Fibroblast of skin of scalp (primary cell): ENCODE measurements around the gene HS6ST2.

Experiments used
- DNase-seq: peaks from one replicate; pipeline ENCODE4 v3.0.0-alpha.2; 2013

HS6ST2 gene

DNA sequence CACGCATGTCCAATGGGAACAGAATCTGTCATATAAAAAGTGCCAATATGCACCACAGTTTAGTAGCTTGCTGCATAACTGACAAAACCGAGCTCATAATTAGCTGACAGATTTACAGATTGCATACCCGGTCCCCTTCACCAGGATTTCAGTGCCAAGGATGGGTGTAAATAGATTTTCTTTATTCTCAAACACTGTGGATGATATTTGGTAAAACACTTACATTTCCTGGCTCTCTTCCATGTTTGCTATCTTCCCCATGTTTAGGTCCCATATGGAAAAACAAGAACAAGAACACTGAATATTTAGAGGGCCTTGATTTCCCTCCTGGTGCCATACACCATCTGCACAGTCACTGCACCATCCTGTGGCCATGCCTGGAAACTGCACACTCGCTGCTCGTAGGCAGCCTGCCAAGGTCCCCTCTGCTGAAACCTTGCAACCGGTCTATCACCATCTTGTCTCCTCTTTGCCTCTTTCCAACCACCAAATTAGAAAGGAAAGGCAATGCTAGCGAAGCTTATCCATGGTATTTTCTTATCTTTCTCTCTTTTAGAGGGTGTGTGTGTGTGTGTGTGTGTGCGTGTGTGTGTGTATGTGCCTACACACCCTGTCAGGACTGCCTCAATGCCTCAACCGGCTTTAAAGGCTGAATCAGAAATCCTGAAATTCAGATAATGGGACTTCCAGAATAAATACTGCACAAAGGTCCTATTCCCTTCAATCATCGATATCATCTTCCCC lies 345.4 kb downstream of the HS6ST2 start:
- DNase-seq, result peak; percentile 32

DNA sequence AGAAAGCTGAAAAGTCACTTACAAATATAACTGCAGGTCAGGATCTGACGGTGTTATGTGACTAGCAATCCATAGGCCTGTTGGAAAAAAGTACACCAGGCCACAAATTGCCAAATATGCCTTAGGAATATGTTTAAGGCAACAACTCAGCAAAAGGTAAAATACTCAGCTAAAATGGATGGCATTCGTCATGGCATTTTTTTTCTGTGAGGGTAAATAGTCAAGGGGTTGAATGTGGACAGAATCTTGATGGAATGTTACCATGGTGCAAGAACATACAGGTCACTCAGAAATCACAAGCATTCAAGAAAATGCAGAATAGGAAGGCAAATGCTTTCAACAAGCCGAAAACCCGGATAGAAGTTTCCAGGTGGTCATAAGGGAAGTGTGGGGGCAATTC lies 347.9 kb downstream of the HS6ST2 start:
- no peak for DNase-seq

DNA sequence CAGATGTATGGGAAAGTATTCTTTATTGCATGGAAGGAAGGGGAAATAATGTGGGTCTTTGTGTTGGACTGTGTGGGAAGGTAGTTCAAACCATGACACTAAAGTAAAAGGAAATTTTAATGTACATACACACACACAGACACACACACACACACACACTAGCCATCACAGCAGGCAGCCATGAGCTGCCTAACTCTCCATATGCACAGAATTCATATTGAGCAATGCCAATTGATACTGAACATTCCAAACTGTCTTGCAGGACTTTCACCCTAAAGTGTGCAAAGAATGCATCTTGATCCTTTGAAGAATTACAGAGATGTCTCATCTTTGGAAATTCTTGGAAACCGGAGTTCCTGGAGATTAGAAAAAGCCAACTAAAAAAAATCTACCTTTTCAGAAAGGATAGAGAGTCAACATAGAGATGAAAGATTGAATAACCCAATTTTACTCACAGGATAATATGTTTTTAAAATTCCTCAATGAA lies 349.0 kb downstream of the HS6ST2 start:
- DNase-seq, result peak; percentile 8

DNA sequence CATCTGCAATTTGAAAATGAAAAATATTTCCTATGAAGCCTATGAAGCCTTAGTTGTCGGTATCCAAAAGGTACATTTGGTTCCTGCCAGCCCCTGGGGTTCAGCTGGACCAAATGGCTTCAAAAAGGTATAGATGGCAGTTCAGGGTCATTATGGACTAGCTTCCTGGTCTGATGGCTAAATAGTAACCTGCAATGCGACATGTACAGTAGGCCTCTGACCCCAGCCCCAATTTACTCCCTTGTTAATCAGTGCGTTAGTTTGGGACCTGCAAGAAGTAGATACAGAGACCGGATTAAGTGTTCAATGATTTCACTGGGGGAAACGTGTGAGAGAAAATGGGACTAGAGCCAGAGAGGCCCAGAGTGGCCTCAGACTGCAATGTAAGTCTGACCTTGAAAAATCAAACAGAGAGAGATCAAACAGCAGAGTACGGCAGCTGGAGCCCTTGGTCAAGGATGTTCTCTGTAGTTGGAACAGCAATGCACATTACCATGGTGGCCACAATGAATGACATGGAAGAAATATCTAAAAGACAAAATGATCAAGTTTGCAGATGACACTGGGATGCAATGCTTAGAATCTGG lies 354.6 kb downstream of the HS6ST2 start:
- no peak for DNase-seq

DNA sequence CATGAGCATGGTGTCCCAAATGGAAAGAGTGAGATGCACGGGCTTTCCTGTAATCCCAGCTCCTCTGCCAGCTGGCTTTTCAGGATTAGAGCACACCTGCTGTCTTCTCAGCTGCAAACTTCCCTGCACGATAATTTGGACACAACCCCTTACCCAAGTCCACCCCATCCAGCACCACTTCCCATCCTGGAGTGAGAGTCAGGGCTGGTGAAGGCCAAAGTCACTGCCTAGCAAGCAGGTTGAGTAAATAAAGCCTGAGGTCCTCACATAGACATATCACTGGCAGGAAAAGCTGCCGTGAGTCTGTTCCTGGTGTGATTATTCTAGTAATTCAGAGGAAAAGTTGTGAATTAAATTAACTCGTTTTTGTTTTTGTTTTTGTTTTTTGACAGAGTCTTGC lies 355.7 kb downstream of the HS6ST2 start:
- DNase-seq, result no peak

DNA sequence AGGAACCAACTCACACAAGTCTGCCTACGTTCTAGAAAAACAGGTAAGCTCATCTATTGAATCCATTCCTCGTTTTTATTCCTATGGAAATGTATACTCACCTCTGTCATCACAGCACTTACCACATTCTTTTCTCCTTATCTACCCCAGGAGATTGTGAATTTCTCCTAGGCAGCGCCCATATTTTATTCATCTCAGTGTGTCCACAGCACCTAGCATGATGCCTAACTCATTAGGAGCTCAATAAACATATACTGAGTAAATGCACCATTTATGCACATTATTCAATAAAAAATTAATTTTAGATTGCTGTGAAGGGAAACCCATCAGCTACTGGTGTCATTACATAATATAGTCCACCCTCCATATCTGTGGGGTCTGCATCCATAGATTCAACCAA lies 363.4 kb downstream of the HS6ST2 start:
- DNase-seq, result no peak

DNA sequence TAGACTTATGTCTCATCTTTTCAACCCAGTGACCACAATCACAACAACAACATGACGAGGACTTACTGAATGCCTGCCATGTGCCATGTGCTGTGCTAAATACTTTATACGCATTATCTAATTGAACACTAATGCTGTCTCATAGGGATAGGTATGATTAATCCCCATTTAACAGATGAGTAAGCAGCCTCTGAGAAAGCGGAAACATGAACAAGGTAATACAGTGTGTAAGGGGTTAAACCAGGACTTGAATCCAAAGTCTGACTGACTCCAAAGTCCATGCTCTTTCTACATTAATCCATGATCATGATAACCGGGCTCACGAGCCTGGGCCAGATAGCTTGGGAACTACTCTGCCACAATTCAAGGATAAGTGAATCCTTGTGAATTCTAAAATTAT lies 364.3 kb downstream of the HS6ST2 start:
- no peak for DNase-seq

DNA sequence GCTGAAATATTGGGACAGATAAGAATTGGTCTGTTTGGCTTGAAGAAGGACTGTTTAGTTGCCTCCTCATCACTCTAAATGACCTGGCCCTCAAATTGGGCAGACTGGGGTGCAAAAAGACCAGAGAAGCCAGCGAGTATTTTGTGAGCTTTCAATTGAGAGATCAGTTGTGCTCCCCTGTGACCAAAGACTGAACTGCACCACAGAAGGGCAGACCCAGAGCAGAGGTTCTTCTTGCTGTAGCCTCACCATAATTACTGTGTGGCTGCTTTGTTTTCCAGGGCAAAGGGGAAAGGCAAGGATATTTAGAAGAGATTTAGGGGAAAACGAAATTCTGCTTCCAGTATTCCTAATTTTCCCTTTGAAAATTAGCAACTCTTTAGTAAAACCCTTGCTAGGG lies 365.5 kb downstream of the HS6ST2 start:
- DNase-seq, result no peak

DNA sequence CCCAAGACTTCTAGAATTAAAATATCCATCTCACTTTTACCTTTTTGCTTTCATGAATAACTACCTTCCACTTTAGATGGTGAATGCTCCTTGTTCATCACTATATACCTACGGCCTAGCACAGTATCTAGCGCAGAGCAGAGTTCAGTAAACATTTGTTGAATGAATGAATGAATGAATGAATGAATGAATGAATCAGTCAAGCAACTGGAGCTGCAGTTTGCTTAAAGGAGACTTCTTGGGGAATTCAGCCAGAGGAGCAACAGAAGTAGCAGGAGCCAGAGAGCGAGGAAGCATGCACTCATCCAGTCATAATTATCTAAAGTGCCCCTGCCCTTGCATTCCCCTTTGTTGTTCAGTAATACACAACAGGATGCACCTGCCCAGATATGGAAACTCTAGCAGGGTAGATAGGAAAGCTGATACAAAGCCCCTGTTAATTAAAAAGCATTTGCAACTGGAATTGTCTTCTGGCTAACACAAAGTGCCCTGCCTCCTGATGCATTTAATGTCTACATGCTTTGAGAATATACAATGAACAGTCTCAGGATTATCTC lies 366.6 kb downstream of the HS6ST2 start:
- no peak for DNase-seq

DNA sequence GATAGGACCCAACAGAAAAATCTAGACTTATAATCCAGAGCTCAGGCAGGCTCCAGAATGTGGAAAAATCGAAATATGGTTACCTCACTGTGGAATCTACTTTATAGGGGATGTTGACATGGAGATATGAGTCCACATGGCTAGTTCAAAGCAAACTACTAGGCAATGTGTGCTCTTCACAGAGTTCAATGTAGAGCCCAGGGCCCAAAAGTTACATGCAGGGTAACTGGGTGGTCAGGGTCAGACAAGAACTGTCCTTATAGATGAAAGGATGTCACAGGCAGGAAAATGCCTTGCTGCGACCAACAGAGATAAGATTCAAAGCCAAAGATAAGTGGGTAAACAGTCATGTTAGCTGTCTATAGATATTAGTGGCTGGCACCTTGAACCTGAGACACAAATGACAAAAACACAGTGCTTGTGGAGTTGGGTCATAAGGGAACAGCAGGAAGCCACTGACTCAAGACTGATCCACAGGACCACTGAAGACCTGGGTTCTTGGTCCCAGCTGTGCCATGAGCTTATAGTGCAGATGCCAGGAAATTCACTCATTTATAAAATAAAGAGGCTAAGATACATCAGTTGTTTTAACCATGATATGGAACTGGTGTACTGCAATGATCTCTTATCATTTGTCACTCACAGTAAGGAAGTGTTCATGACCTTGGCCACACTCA lies 367.9 kb downstream of the HS6ST2 start:
- DNase-seq, result no peak

DNA sequence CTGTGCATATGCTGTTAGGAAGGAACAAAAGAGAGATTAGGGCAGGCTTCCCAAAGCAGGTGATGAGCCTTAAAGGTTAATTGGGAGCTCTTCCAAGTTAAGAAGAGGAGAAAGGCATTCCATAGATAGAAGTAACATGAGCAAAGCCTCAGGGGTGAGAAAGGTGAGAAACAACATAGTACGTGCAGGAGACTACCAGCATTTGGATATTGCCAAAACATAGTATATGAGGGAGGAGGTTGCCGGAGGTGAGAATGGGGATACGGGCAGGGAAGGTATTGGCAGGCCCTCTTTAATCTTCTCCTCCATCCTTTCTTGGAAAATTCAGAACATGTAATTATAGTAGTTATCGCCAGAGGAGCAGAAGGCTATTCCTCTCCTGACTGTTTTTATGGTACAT lies 373.5 kb downstream of the HS6ST2 start:
- DNase-seq, result no peak

DNA sequence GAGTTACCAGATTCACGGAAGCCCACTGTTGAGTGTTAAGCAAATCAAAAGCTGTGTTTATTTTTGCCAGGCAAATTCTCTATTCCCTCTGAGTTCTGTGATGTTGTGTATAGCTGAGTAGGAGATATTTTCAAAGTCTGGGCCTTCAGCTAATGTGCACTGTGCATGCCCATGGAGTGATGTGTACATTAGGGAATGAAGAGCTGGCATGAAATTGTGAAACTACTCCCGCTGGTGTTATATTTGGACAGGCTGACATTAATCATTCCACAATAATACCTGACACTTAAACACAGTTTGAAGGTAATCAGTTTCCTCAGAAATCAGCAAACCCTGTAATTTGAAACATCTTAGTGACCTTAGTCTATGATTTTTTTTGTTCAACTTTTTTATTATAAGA lies 381.5 kb downstream of the HS6ST2 start:
- DNase-seq, result no peak
